ENCODE results near the gene ZFP64.
A peak's percentile ranks its signal among the peaks of the same experiment; 100 is the strongest.
"Not testable (repeated sequence)": the region's sequence is repeated elsewhere in the genome, so short reads cannot be mapped to it uniquely, and the experiment has no call there.

The ZFP64 gene

GRCh38 chr20:52201395-52201794 lies 9.8 kb upstream of the ZFP64 start:
- DNase-seq, result no peak

GRCh38 chr20:52200870-52201269 lies 9.3 kb upstream of the ZFP64 start:
- no peak for DNase-seq

- no peak for DNase-seq
These were observed 5.3 kb upstream of the ZFP64 start for GRCh38 chr20:52196845-52197244.

GRCh38 chr20:52193886-52194545 lies 2.4 kb upstream of the ZFP64 start:
- no peak for DNase-seq

- DNase-seq, result no peak
These were observed 1.6 kb upstream of the ZFP64 start for GRCh38 chr20:52193133-52193532.

GRCh38 chr20:52192719-52193007 lies 1.1 kb upstream of the ZFP64 start:
- DNase-seq, result not testable (repeated sequence)

GRCh38 chr20:52191916-52192718 lies 538 bp upstream of the ZFP64 start:
- peak in 4 of 5 experiments; percentile 26 to 75 (median 46) for DNase-seq

- DNase-seq, result peak in 4 of 5 experiments; percentile 5 to 67 (median 20)
These were observed 995 bp downstream of the ZFP64 start for GRCh38 chr20:52190437-52191131.

GRCh38 chr20:52181766-52182165 lies 9.8 kb downstream of the ZFP64 start:
- no peak for DNase-seq

GRCh38 chr20:52180180-52180840 lies 11.3 kb downstream of the ZFP64 start:
- no peak for DNase-seq

- peak in 1 of 5 experiments; percentile 29 for DNase-seq
These were observed 12.0 kb downstream of the ZFP64 start for GRCh38 chr20:52179331-52180179.

GRCh38 chr20:52178691-52179090 lies 12.9 kb downstream of the ZFP64 start:
- no peak for DNase-seq

GRCh38 chr20:52175840-52176239 lies 15.7 kb downstream of the ZFP64 start:
- DNase-seq, result no peak

GRCh38 chr20:52172392-52173047 lies 19.1 kb downstream of the ZFP64 start:
- no peak for DNase-seq

GRCh38 chr20:52171025-52171424 lies 20.6 kb downstream of the ZFP64 start:
- DNase-seq, result no peak

- DNase-seq, result no peak
These were observed 23.5 kb downstream of the ZFP64 start for GRCh38 chr20:52168116-52168515.

GRCh38 chr20:52167232-52167840 lies 24.2 kb downstream of the ZFP64 start:
- DNase-seq, result no peak

- no peak for DNase-seq
These were observed 25.4 kb downstream of the ZFP64 start for GRCh38 chr20:52166150-52166549.

GRCh38 chr20:52160621-52161204 lies 30.9 kb downstream of the ZFP64 start:
- no peak for DNase-seq

GRCh38 chr20:52160049-52160570 lies 31.5 kb downstream of the ZFP64 start:
- DNase-seq, result no peak

- no peak for DNase-seq
These were observed 37.0 kb downstream of the ZFP64 start for GRCh38 chr20:52154575-52154974.
